KMS-11 (cell line): Measurements from ENCODE around the gene PLEKHD1.

Source experiments
- H2AFZ ChIP-seq: fragments of 200-600 bp; sonication (generic); 2 replicates; pipeline ENCODE4 v1.6.1; 2016; ENCODE audit warnings: antibody characterized with exemption, mixed run types, low read depth
- H3K27ac ChIP-seq: fragments of 200-600 bp; sonication (generic); 2 replicates; pipeline ENCODE4 v1.6.1; 2016; ENCODE audit warnings: mild to moderate bottlenecking, mixed run types
- H3K27me3 ChIP-seq: fragments of 200-600 bp; sonication (generic); 2 replicates; pipeline ENCODE4 v1.6.1; 2017; ENCODE audit warnings: mild to moderate bottlenecking, low read depth, mixed run types, moderate library complexity; ENCODE audit not compliant: insufficient read depth
- H3K36me3 ChIP-seq: fragments of 200-600 bp; sonication (generic); 2 replicates; pipeline ENCODE4 v1.6.1; 2017; ENCODE audit warnings: mild to moderate bottlenecking, mixed run types; ENCODE audit not compliant: insufficient read depth
- H3K4me1 ChIP-seq: fragments of 200-600 bp; sonication (generic); 2 replicates; pipeline ENCODE4 v1.6.1; 2016; ENCODE audit warnings: mild to moderate bottlenecking, low read depth, mixed run types; ENCODE audit not compliant: poor library complexity, severe bottlenecking
- H3K4me2 ChIP-seq: fragments of 200-600 bp; sonication (generic); 2 replicates; pipeline ENCODE4 v1.7.0; 2016; ENCODE audit warnings: mild to moderate bottlenecking, mixed run types
- H3K4me3 ChIP-seq: fragments of 200-600 bp; sonication (generic); IDR thresholded peaks from 2 replicates; pipeline ENCODE4 v1.6.1; 2017; ENCODE audit warnings: low read depth, low read length, mixed read lengths; ENCODE audit not compliant: insufficient read depth
- H3K79me2 ChIP-seq: fragments of 200-600 bp; sonication (generic); 2 replicates; pipeline ENCODE4 v1.6.1; 2016; ENCODE audit warnings: low read depth, mixed run types; ENCODE audit not compliant: insufficient read depth
- H3K9ac ChIP-seq: fragments of 200-600 bp; sonication (generic); 2 replicates; pipeline ENCODE4 v1.6.1; 2016; ENCODE audit warnings: mild to moderate bottlenecking, mixed run types
- H4K20me1 ChIP-seq: fragments of 200-600 bp; sonication (generic); 2 replicates; pipeline ENCODE4 v1.6.1; 2016; ENCODE audit warnings: mild to moderate bottlenecking, mixed run types; ENCODE audit not compliant: insufficient read depth
- CTCF ChIP-seq: fragments of 200-600 bp; sonication (generic); conservative IDR thresholded peaks from 2 replicates; pipeline ENCODE4 v1.6.1; 2017; ENCODE audit warnings: low read depth, mild to moderate bottlenecking, antibody characterized with exemption, low read length, moderate library complexity, mixed read lengths

PLEKHD1 gene

GRCh38 chr14:69574954-69575295 is 90.4 kb downstream of the PLEKHD1 start:
- no peak overlapping the region for H3K27ac ChIP-seq
- H3K4me3 ChIP-seq = no peak overlapping the region
- no peaks in the 10 kb centered on the region for H3K27me3 ChIP-seq
- H3K9ac ChIP-seq = no peak overlapping the region
- H3K4me1 ChIP-seq = peaks cover 3% of the 10 kb centered on the region
- H3K79me2 ChIP-seq = no peaks in the 10 kb centered on the region
- H3K4me2 ChIP-seq = peak overlapping the region; percentile 19; the same call in 1 of the 2 replicates
- H2AFZ ChIP-seq = peak overlapping the region; percentile 52; the same call in 1 of the 2 replicates
- TF ChIP-seq CTCF = no peak; the same call in 1 of the 2 replicates
- H4K20me1 ChIP-seq = no peaks in the 10 kb centered on the region
- H3K36me3 ChIP-seq = no peaks in the 10 kb centered on the region

- no peaks in the 10 kb centered on the region for H4K20me1 ChIP-seq
- no peak overlapping the region for H3K4me2 ChIP-seq
- H3K9ac ChIP-seq = no peak overlapping the region
- no peak overlapping the region for H2AFZ ChIP-seq
- H3K79me2 ChIP-seq = no peaks in the 10 kb centered on the region
- H3K27me3 ChIP-seq = no peaks in the 10 kb centered on the region
- no peak for TF ChIP-seq CTCF
- no peaks in the 10 kb centered on the region for H3K36me3 ChIP-seq
- peaks cover under 1% of the 10 kb centered on the region for H3K4me1 ChIP-seq
- no peak overlapping the region for H3K27ac ChIP-seq
- H3K4me3 ChIP-seq = no peak overlapping the region
Observed at GRCh38 chr14:69579476-69579875, 94.9 kb downstream of the PLEKHD1 start.

- Histone ChIP-seq H2AFZ (no peak overlapping the region), H3K36me3 (no peaks in the 10 kb centered on the region), H3K27me3 (no peaks in the 10 kb centered on the region), H3K27ac (no peak overlapping the region), H4K20me1 (no peaks in the 10 kb centered on the region), H3K4me3 (no peak overlapping the region), H3K9ac (no peak overlapping the region), H3K4me2 (no peak overlapping the region), H3K79me2 (no peaks in the 10 kb centered on the region), H3K4me1 (no peaks in the 10 kb centered on the region)
- TF ChIP-seq CTCF = no peak
Observed at GRCh38 chr14:69580009-69580577, 95.6 kb downstream of the PLEKHD1 start.
